GM06990 (cell line): ENCODE results near the gene SYT1.

Experiments used
- DNase-seq: peaks from one replicate; pipeline ENCODE4 v3.0.0-alpha.2; 2011; ENCODE audit not compliant: insufficient read length; ENCODE audit errors: extremely low read depth
- H3K27me3 ChIP-seq: replicated peaks from 2 replicates; pipeline ENCODE4 v1.6.0; 2011; ENCODE audit warnings: low read length; ENCODE audit not compliant: control insufficient read depth, insufficient read depth
- H3K36me3 ChIP-seq: 2 replicates; pipeline ENCODE4 v1.5.1; 2011; ENCODE audit warnings: low read length; ENCODE audit not compliant: control insufficient read depth, insufficient read depth
- H3K4me3 ChIP-seq: replicated peaks from 2 replicates; pipeline ENCODE4 v1.5.1; 2011; ENCODE audit warnings: low read depth, mild to moderate bottlenecking, control low read depth, low read length
- TF ChIP-seq, protein P1 (sequence below): IDR thresholded peaks from 2 replicates; pipeline ENCODE4 v1.5.1; 2011; ENCODE audit warnings: low read length, control low read depth, mild to moderate bottlenecking, inconsistent platforms; ENCODE audit not compliant: insufficient read depth, poor library complexity, severe bottlenecking

Gene SYT1

DNA sequence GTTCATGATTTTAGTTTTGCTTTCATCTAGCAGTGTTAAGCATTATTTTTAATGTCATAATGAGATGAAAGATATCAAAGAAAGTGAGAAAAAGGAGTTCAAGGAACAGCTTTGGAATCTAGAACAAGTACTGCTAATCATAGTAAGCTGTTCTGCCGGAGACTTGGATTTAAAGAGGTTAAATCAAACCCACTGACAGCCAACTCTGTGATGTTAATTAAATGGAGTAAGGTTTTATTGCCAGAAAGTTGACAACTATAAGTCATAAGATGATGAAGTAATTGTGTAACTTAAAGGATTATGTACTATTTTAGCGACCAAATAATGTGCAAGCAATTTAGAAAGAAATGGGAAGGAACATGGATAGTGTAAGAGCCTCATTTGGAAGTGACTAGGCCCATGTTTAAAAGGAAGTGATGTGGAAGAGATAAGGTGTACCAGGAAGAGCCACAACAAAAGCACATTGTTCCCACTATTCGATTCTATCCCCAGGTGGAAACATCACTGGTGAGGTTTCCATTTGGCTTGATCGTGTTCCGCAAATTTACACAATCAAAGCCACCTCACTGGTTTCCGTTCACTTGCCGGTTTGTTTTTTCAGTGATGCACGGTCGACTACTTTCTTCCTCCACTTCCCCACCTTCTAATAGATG lies 437.7 kb downstream of the SYT1 start:
- H3K36me3 ChIP-seq = no peaks in the 10 kb centered on the region

DNA sequence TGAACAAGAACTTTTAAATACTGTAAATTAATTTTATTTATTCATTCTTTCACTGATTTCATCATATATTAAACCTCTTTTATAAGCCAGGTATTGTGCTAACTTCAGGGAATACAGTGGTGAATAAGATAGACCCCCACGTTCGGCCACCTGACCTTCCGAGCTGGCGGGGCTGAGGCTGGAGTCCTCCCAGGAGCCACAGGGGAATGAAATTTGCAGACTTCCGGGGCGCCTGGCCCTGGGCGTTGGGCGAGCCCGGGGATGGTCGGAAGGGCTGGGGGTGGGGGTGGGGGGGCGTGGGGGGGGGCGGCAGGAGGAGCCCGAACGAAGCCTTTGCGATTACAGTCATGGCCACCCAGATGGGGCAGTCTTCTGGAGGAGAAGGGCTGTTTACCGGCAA lies 442.8 kb downstream of the SYT1 start:
- H3K36me3 ChIP-seq = no peaks in the 10 kb centered on the region
- TF ChIP-seq, protein P1, sequence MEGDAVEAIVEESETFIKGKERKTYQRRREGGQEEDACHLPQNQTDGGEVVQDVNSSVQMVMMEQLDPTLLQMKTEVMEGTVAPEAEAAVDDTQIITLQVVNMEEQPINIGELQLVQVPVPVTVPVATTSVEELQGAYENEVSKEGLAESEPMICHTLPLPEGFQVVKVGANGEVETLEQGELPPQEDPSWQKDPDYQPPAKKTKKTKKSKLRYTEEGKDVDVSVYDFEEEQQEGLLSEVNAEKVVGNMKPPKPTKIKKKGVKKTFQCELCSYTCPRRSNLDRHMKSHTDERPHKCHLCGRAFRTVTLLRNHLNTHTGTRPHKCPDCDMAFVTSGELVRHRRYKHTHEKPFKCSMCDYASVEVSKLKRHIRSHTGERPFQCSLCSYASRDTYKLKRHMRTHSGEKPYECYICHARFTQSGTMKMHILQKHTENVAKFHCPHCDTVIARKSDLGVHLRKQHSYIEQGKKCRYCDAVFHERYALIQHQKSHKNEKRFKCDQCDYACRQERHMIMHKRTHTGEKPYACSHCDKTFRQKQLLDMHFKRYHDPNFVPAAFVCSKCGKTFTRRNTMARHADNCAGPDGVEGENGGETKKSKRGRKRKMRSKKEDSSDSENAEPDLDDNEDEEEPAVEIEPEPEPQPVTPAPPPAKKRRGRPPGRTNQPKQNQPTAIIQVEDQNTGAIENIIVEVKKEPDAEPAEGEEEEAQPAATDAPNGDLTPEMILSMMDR = no peak
- no peak overlapping the region for H3K4me3 ChIP-seq
- no peaks in the 10 kb centered on the region for H3K27me3 ChIP-seq
- DNase-seq = no peak

More for the DNA sequence above, 437.7 kb downstream of the SYT1 start:
- Histone ChIP-seq H3K4me3 (no peak overlapping the region), H3K27me3 (no peaks in the 10 kb centered on the region)
- TF ChIP-seq, protein P1 = no peak
- no peak for DNase-seq

DNA sequence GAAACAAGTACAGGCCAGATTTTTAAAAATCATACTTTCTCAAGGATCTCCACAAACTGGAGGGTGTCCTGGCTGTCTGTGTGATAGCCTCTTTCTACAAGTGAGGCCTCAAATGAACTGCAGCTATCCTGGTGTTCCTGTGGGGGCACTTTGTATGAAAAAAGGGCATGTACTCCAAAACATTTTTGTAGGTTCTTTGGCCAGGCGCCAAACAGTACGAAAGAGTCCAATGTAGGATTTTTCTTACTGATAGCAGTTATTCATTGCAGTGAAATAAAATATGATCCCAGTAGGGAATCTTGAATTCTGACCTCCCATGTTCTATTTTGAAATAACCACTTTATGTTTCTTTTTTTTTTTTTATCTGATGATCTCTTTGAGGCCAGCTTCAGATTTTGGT lies 444.5 kb downstream of the SYT1 start:
- H3K36me3 ChIP-seq = no peaks in the 10 kb centered on the region
- TF ChIP-seq, protein P1 = no peak
- DNase-seq = no peak

DNA sequence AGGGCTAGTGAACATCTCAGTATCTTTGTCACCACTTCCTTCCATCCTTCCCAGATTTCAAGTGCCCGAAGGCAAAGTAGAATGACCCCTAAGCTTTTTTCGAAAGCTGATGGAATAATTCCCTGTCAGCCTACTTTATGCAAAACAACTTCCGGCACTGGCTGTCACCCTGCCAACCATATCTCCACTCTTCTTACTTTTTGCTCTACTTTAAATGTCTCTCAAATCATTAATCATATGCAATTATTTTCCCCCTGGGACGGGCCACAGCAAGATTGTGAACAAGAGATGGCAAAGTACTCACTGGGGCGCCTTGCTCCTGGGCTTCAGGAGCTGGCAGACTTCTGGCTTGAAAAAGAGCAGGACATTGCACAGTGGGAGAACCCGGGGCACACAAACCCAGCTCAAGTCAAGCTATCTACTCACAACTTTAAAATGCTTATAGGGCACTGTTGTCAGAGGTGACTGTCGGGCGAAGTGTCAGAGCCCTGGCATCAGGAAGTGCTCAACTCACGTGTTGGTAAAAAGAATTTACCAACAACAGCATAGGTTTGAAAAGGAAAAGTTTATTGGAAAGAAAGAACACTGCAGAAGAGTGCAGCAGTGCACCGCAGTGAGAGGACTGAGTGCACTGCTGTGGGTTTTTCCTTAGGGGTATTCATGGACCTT lies 452.7 kb downstream of the SYT1 start:
- TF ChIP-seq, protein P1 = no peak
- H3K4me3 ChIP-seq = no peak overlapping the region
- no peaks in the 10 kb centered on the region for H3K27me3 ChIP-seq
- DNase-seq = no peak
- H3K36me3 ChIP-seq = no peaks in the 10 kb centered on the region

More for the DNA sequence above, 444.5 kb downstream of the SYT1 start:
- Histone ChIP-seq H3K27me3 (no peaks in the 10 kb centered on the region), H3K4me3 (no peak overlapping the region)

DNA sequence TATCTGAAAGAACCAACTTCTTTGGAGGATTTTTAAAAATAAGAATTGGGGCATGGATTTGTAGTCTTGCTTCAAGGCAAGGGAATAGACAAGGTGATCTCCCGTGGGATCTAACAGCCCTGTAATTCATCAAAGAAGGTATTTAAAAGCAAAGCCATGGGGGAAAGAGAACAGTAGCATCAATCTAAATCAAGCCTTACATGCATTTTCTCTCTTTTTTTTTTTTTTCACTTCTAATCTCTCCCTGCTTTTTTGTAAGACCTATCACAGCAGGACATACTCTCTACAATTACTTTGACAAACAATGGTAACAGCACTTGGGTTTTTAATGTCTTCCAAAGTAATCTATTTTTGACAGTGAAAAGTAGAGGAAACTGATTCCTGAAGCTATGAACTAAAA lies 458.3 kb downstream of the SYT1 start:
- Histone ChIP-seq H3K4me3 (no peak overlapping the region), H3K36me3 (no peaks in the 10 kb centered on the region), H3K27me3 (no peaks in the 10 kb centered on the region)
- DNase-seq = no peak
- TF ChIP-seq, protein P1 = no peak
